ENCODE results near the gene WFS1. TPM values are rescaled to one million over a fixed set of nuclear protein-coding genes. Genes with fewer than 3 reads are reported as not detected.

WFS1 gene
- total RNA-seq, 1 experiment from 2014 or later, result 0.89 TPM

GRCh38 chr4:6333301-6334202 is 63.9 kb downstream of the WFS1 start:
- no peaks in the 10 kb centered on the region for H3K9me2 ChIP-seq (replicated peaks; ENCODE audit: insufficient read depth, low read length)
- no peaks in the 10 kb centered on the region for H3K36me3 ChIP-seq (ENCODE audit: insufficient read depth, low read length)
- no peak overlapping the region for H3K27ac ChIP-seq (ENCODE audit: low read length)
- H2AFZ ChIP-seq (ENCODE audit: low read length), result no peak overlapping the region
- H3K4me3 ChIP-seq (ENCODE audit: low read length), result no peak overlapping the region
- no peaks in the 10 kb centered on the region for H3K9me3 ChIP-seq (ENCODE audit: low read length)
- H3K4me2 ChIP-seq (ENCODE audit: low read depth, low read length, poor library complexity, severe bottlenecking), result no peak overlapping the region
- H4K20me1 ChIP-seq (ENCODE audit: insufficient read depth, low read depth, low read length), result no peaks in the 10 kb centered on the region; the same call in 1 of the 2 replicates
- peak; percentile 59 for DNase-seq
- H3K79me2 ChIP-seq (ENCODE audit: low read length), result no peaks in the 10 kb centered on the region
- no peaks in the 10 kb centered on the region for H3K4me1 ChIP-seq (ENCODE audit: low read length)
- H3K9ac ChIP-seq (ENCODE audit: low read length), result no peak overlapping the region
- no peaks in the 10 kb centered on the region for H3K27me3 ChIP-seq (ENCODE audit: low read length)

- no peak for DNase-seq
- Histone ChIP-seq H3K27ac (ENCODE audit: low read length) (no peak overlapping the region), H3K27me3 (ENCODE audit: low read length) (no peaks in the 10 kb centered on the region), H3K9me3 (ENCODE audit: low read length) (no peaks in the 10 kb centered on the region), H4K20me1 (ENCODE audit: insufficient read depth, low read depth, low read length) (no peaks in the 10 kb centered on the region; the same call in 1 of the 2 replicates), H3K4me1 (ENCODE audit: low read length) (no peaks in the 10 kb centered on the region), H3K4me2 (ENCODE audit: low read depth, low read length, poor library complexity, severe bottlenecking) (no peak overlapping the region), H3K9ac (ENCODE audit: low read length) (no peak overlapping the region), H3K36me3 (ENCODE audit: insufficient read depth, low read length) (no peaks in the 10 kb centered on the region), H3K4me3 (ENCODE audit: low read length) (no peak overlapping the region), H3K79me2 (ENCODE audit: low read length) (no peaks in the 10 kb centered on the region), H2AFZ (ENCODE audit: low read length) (no peak overlapping the region), H3K9me2 (replicated peaks; ENCODE audit: insufficient read depth, low read length) (no peaks in the 10 kb centered on the region)
Observed at GRCh38 chr4:6334203-6334887, 64.7 kb downstream of the WFS1 start.

GRCh38 chr4:6335040-6335590 is 65.5 kb downstream of the WFS1 start:
- Histone ChIP-seq H3K9me3 (ENCODE audit: low read length) (no peaks in the 10 kb centered on the region), H3K27me3 (ENCODE audit: low read length) (no peaks in the 10 kb centered on the region), H3K4me2 (ENCODE audit: low read depth, low read length, poor library complexity, severe bottlenecking) (no peak overlapping the region), H3K4me3 (ENCODE audit: low read length) (no peak overlapping the region), H3K36me3 (ENCODE audit: insufficient read depth, low read length) (no peaks in the 10 kb centered on the region), H2AFZ (ENCODE audit: low read length) (no peak overlapping the region), H3K27ac (ENCODE audit: low read length) (no peak overlapping the region), H3K79me2 (ENCODE audit: low read length) (no peaks in the 10 kb centered on the region), H4K20me1 (ENCODE audit: insufficient read depth, low read depth, low read length) (no peaks in the 10 kb centered on the region; the same call in 1 of the 2 replicates), H3K9ac (ENCODE audit: low read length) (no peak overlapping the region), H3K9me2 (replicated peaks; ENCODE audit: insufficient read depth, low read length) (no peaks in the 10 kb centered on the region), H3K4me1 (ENCODE audit: low read length) (no peaks in the 10 kb centered on the region)
- DNase-seq, result peak; percentile 49

GRCh38 chr4:6336166-6336565 is 66.5 kb downstream of the WFS1 start:
- Histone ChIP-seq H3K36me3 (ENCODE audit: insufficient read depth, low read length) (no peaks in the 10 kb centered on the region), H3K9me2 (replicated peaks; ENCODE audit: insufficient read depth, low read length) (no peaks in the 10 kb centered on the region), H3K27ac (ENCODE audit: low read length) (no peak overlapping the region), H3K4me1 (ENCODE audit: low read length) (no peaks in the 10 kb centered on the region), H3K27me3 (ENCODE audit: low read length) (no peaks in the 10 kb centered on the region), H3K4me2 (ENCODE audit: low read depth, low read length, poor library complexity, severe bottlenecking) (no peak overlapping the region), H3K4me3 (ENCODE audit: low read length) (no peak overlapping the region), H2AFZ (ENCODE audit: low read length) (no peak overlapping the region), H3K79me2 (ENCODE audit: low read length) (no peaks in the 10 kb centered on the region), H4K20me1 (ENCODE audit: insufficient read depth, low read depth, low read length) (no peaks in the 10 kb centered on the region), H3K9ac (ENCODE audit: low read length) (no peak overlapping the region), H3K9me3 (ENCODE audit: low read length) (no peaks in the 10 kb centered on the region)
- no peak for DNase-seq

GRCh38 chr4:6337331-6337935 is 67.8 kb downstream of the WFS1 start:
- no peaks in the 10 kb centered on the region for H3K79me2 ChIP-seq (ENCODE audit: low read length)
- H2AFZ ChIP-seq (ENCODE audit: low read length), result no peak overlapping the region
- H3K27me3 ChIP-seq (ENCODE audit: low read length), result no peaks in the 10 kb centered on the region
- no peaks in the 10 kb centered on the region for H3K36me3 ChIP-seq (ENCODE audit: insufficient read depth, low read length)
- no peak overlapping the region for H3K4me3 ChIP-seq (ENCODE audit: low read length)
- no peaks in the 10 kb centered on the region for H3K4me1 ChIP-seq (ENCODE audit: low read length)
- no peak overlapping the region for H3K9ac ChIP-seq (ENCODE audit: low read length)
- no peak for DNase-seq
- no peaks in the 10 kb centered on the region for H3K9me2 ChIP-seq (replicated peaks; ENCODE audit: insufficient read depth, low read length)
- no peaks in the 10 kb centered on the region for H3K9me3 ChIP-seq (ENCODE audit: low read length)
- H3K27ac ChIP-seq (ENCODE audit: low read length), result no peak overlapping the region
- H3K4me2 ChIP-seq (ENCODE audit: low read depth, low read length, poor library complexity, severe bottlenecking), result no peak overlapping the region
- no peaks in the 10 kb centered on the region for H4K20me1 ChIP-seq (ENCODE audit: insufficient read depth, low read depth, low read length)

- no peaks in the 10 kb centered on the region for H3K36me3 ChIP-seq (ENCODE audit: insufficient read depth, low read length)
- no peak overlapping the region for H3K27ac ChIP-seq (ENCODE audit: low read length)
- no peaks in the 10 kb centered on the region for H3K4me1 ChIP-seq (ENCODE audit: low read length)
- no peaks in the 10 kb centered on the region for H3K79me2 ChIP-seq (ENCODE audit: low read length)
- H4K20me1 ChIP-seq (ENCODE audit: insufficient read depth, low read depth, low read length), result no peaks in the 10 kb centered on the region
- no peak overlapping the region for H3K4me3 ChIP-seq (ENCODE audit: low read length)
- no peak overlapping the region for H3K4me2 ChIP-seq (ENCODE audit: low read depth, low read length, poor library complexity, severe bottlenecking)
- H3K9me2 ChIP-seq (replicated peaks; ENCODE audit: insufficient read depth, low read length), result no peaks in the 10 kb centered on the region
- no peak for DNase-seq
- no peak overlapping the region for H2AFZ ChIP-seq (ENCODE audit: low read length)
- H3K9ac ChIP-seq (ENCODE audit: low read length), result no peak overlapping the region
- no peaks in the 10 kb centered on the region for H3K27me3 ChIP-seq (ENCODE audit: low read length)
- no peaks in the 10 kb centered on the region for H3K9me3 ChIP-seq (ENCODE audit: low read length)
Observed at GRCh38 chr4:6338175-6338950, 68.7 kb downstream of the WFS1 start.

- no peaks in the 10 kb centered on the region for H3K9me2 ChIP-seq (replicated peaks; ENCODE audit: insufficient read depth, low read length)
- no peak for DNase-seq
- no peak overlapping the region for H3K9ac ChIP-seq (ENCODE audit: low read length)
- no peaks in the 10 kb centered on the region for H3K79me2 ChIP-seq (ENCODE audit: low read length)
- H3K9me3 ChIP-seq (ENCODE audit: low read length), result no peaks in the 10 kb centered on the region
- no peak overlapping the region for H3K4me3 ChIP-seq (ENCODE audit: low read length)
- H3K27ac ChIP-seq (ENCODE audit: low read length), result no peak overlapping the region
- H3K4me1 ChIP-seq (ENCODE audit: low read length), result no peaks in the 10 kb centered on the region
- no peak overlapping the region for H2AFZ ChIP-seq (ENCODE audit: low read length)
- no peaks in the 10 kb centered on the region for H3K36me3 ChIP-seq (ENCODE audit: insufficient read depth, low read length)
- no peaks in the 10 kb centered on the region for H3K27me3 ChIP-seq (ENCODE audit: low read length)
- H3K4me2 ChIP-seq (ENCODE audit: low read depth, low read length, poor library complexity, severe bottlenecking), result no peak overlapping the region
- H4K20me1 ChIP-seq (ENCODE audit: insufficient read depth, low read depth, low read length), result no peaks in the 10 kb centered on the region
Observed at GRCh38 chr4:6338951-6339817, 69.5 kb downstream of the WFS1 start.

All from Karpas-422 (cell line).